GM10266 (cell line): Measurements from ENCODE around the gene CXCR4.
"Not testable (repeated sequence)": the region's sequence is repeated elsewhere in the genome, so short reads cannot be mapped to it uniquely, and the experiment has no call there.

Experiments used
- DNase-seq: peaks from one replicate; pipeline ENCODE4 v3.0.0; 2012; ENCODE audit errors: extremely low spot score
- TF ChIP-seq, protein P1 (sequence below): IDR thresholded peaks from 2 replicates; pipeline ENCODE4 v1.5.1; 2012; ENCODE audit warnings: mild to moderate bottlenecking, low read depth; ENCODE audit not compliant: control insufficient read depth, insufficient read depth; ENCODE audit errors: missing control alignments

Gene CXCR4

GRCh38 chr2:136072621-136073020 is 45.3 kb downstream of the CXCR4 start:
- TF ChIP-seq, protein P1, sequence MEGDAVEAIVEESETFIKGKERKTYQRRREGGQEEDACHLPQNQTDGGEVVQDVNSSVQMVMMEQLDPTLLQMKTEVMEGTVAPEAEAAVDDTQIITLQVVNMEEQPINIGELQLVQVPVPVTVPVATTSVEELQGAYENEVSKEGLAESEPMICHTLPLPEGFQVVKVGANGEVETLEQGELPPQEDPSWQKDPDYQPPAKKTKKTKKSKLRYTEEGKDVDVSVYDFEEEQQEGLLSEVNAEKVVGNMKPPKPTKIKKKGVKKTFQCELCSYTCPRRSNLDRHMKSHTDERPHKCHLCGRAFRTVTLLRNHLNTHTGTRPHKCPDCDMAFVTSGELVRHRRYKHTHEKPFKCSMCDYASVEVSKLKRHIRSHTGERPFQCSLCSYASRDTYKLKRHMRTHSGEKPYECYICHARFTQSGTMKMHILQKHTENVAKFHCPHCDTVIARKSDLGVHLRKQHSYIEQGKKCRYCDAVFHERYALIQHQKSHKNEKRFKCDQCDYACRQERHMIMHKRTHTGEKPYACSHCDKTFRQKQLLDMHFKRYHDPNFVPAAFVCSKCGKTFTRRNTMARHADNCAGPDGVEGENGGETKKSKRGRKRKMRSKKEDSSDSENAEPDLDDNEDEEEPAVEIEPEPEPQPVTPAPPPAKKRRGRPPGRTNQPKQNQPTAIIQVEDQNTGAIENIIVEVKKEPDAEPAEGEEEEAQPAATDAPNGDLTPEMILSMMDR, result no peak
- no peak for DNase-seq

GRCh38 chr2:136071887-136072286 is 46.1 kb downstream of the CXCR4 start:
- not testable (repeated sequence) for DNase-seq

DNA sequence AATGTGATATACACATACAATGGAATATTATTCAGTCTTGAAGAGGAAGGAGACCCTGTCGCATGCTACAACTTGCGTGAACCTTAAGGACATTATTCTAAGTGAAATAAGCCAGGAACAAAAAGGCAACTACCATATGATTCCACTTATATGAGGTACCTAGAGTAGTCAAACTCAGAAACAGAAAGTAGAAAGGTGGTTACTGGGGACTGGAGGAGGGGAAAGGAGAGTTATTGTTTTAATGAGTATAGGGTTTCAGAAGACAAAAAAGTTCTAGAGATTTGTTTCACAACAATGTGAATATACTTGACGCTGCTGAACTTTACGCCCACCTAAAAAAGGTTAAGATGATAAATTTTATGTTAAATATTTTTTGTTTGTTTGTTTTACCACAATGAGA is 47.0 kb downstream of the CXCR4 start:
- DNase-seq, result no peak
- TF ChIP-seq, protein P1, result no peak

GRCh38 chr2:136069773-136070172 is 48.2 kb downstream of the CXCR4 start:
- TF ChIP-seq, protein P1, result no peak
- DNase-seq, result no peak

DNA sequence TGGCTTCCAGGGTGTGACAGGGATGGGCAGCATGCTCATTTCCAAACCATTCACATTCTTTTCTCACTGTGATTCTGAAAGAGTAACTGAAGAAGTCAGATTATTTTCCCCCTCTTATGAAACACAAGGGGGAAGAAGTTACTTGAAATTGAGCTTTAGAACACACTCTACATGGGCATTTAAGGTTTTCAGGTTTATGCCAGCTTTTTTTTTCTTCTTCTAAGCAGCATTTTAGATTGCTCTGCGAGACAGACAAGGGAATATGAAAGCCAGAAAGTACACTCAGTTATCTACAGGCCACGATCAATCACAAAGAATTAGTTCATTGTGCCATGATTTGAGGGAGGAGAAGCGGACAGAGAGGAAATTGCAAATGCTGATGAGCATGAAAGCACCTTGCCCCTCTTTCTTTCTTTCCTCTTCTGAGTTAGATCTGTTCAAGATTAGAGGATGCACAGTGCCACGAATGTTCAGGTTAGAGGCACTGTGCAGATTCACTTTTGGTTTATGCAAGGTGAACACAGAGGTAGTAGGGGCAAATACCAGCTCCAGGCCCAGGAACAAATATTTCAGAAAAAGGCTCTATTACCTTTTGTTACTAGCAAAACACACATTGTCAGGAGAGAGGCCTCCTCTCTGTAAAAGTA is 49.2 kb downstream of the CXCR4 start:
- TF ChIP-seq, protein P1, result no peak

DNA sequence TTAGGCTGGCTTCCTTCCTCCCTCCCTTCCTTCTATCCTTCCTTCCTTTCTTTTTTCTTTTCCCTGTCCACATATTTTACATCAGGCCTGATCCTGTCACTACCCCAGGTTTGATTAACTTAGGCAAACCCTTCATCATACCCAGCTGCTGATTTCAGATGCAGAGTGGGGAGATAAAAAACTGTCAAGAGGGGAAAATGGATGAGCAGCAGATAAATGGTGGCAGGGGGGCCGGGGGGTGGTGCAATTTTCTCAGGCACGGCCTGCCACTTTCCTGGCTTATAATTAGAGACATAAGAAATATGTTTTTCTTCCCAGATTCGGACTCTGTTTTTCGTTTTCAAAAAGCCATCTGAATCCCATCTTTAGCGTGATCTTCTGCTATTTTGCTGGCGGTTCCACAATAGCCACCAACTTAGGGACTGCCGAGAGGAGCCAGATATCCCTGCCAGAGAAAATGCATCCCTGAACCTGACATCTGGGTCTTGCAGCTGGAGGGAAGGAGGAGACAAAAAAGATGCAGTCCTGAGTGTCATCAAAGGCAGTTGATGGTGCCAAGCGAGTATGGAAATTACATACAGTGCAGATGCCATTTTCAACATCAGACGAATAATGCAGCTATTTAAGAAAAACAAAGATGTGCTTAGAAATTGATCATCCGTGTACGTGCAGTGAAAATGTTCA is 49.9 kb downstream of the CXCR4 start:
- no peak for DNase-seq
- TF ChIP-seq, protein P1, result no peak

More for the DNA sequence above, 49.2 kb downstream of the CXCR4 start:
- no peak for DNase-seq

GRCh38 chr2:136067459-136067858 is 50.5 kb downstream of the CXCR4 start:
- TF ChIP-seq, protein P1, result no peak
- DNase-seq, result no peak
